NOMO-1 treated with DMSO at 0.1 percent for 48 hours (cell line): Measurements from ENCODE around the gene FOXS1.

Experiments used
- DNase-seq: peaks from one replicate; lab custom pipeline; 2025; ENCODE audit not compliant: unreplicated experiment; lab: John Stamatoyannopoulos, UW

Gene FOXS1

GRCh38 chr20:31797364-31797763 lies 48.0 kb downstream of the FOXS1 start:
- no peak for DNase-seq
